ENCODE measurements around the gene BMP2. TPM values are rescaled to one million over a fixed set of nuclear protein-coding genes. Genes with fewer than 3 reads are reported as not detected.

Gene BMP2
- total and polyA plus RNA-seq, 12 donors = 0.80 to 5.6 (median 2.1) TPM

GRCh38 chr20:6744805-6745204 lies 22.7 kb upstream of the BMP2 start:
- WGBS, 4 donors = 82 to 88% (median 84%) methylated on average over 4 of the region's 4 CpGs
- Histone ChIP-seq H3K4me3 (no peak overlapping the region), H3K9me3 (replicated peaks in 1 of 3) (no peaks in the 10 kb centered on the region), H3K27ac (no peak overlapping the region), H3K27me3 (peaks cover 2% of the 10 kb centered on the region), H3K4me1 (replicated peaks in 1 of 2) (no peaks in the 10 kb centered on the region), H3K36me3 (replicated peaks in 1 of 2) (no peaks in the 10 kb centered on the region)
- no peak for DNase-seq
- no peak for TF ChIP-seq CTCF (IDR thresholded peaks at IDR 0.05)
- TF ChIP-seq POLR2A (IDR thresholded peaks at IDR 0.05) = no peak
- intact Hi-C loops (cut with DNase I) = no loop called here

GRCh38 chr20:6746901-6747609 lies 20.4 kb upstream of the BMP2 start:
- H3K9me3 ChIP-seq (replicated peaks in 1 of 3) = no peaks in the 10 kb centered on the region
- no peaks in the 10 kb centered on the region for H3K4me1 ChIP-seq (replicated peaks in 1 of 2)
- peaks cover 12% of the 10 kb centered on the region for H3K27me3 ChIP-seq
- H3K27ac ChIP-seq = no peak overlapping the region
- 64 to 65% (median 65%) methylated on average over 6 of the region's 6 CpGs for WGBS, 4 donors
- no peak overlapping the region for H3K4me3 ChIP-seq
- H3K36me3 ChIP-seq (replicated peaks in 1 of 2) = no peaks in the 10 kb centered on the region
- no peak for DNase-seq
- intact Hi-C loops (cut with DNase I) = no loop called here
- no peak for TF ChIP-seq POLR2A (IDR thresholded peaks at IDR 0.05)
- TF ChIP-seq CTCF (IDR thresholded peaks at IDR 0.05) = no peak

- Histone ChIP-seq H3K36me3 (replicated peaks in 1 of 2) (no peaks in the 10 kb centered on the region), H3K4me3 (no peak overlapping the region), H3K4me1 (replicated peaks in 1 of 2) (no peaks in the 10 kb centered on the region), H3K27ac (no peak overlapping the region), H3K9me3 (replicated peaks in 1 of 3) (peaks cover 0 to 4% (median 0%) of the 10 kb centered on the region in 3 donors), H3K27me3 (peaks cover 12% of the 10 kb centered on the region)
- DNase-seq = no peak
- no peak for TF ChIP-seq CTCF (IDR thresholded peaks at IDR 0.05)
- TF ChIP-seq POLR2A (IDR thresholded peaks at IDR 0.05) = no peak
- intact Hi-C loops (cut with DNase I) = no loop called here
Observed at GRCh38 chr20:6750438-6750837, 17.0 kb upstream of the BMP2 start.

- no peak for TF ChIP-seq CTCF (IDR thresholded peaks at IDR 0.05)
- no peak for TF ChIP-seq POLR2A (IDR thresholded peaks at IDR 0.05)
- no peaks in the 10 kb centered on the region for H3K27me3 ChIP-seq
- peaks cover 0 to 4% (median 0%) of the 10 kb centered on the region in 3 donors for H3K9me3 ChIP-seq (replicated peaks in 1 of 3)
- no peak overlapping the region for H3K4me3 ChIP-seq
- H3K27ac ChIP-seq = no peak overlapping the region
- no peak for DNase-seq
- H3K36me3 ChIP-seq (replicated peaks in 1 of 2) = no peaks in the 10 kb centered on the region
- 65 to 75% (median 72%) methylated on average over 4 of the region's 4 CpGs for WGBS, 4 donors
- no peaks in the 10 kb centered on the region for H3K4me1 ChIP-seq (replicated peaks in 1 of 2)
- intact Hi-C loops (cut with DNase I) = no loop called here
Observed at GRCh38 chr20:6756693-6757595, 10.5 kb upstream of the BMP2 start.

All from adrenal gland (tissue), 12 donors.